WTC11 (cell line): ENCODE data around the gene SGMS1. TPM values are rescaled to one million over a fixed set of nuclear protein-coding genes. Genes with fewer than 3 reads are reported as not detected.

Source experiments
- ATAC-seq: fragments of 200-7000 bp; cut with Tn5 transposase; 2 replicates; pipeline ENCODE4 v1.10.0; 2021; ENCODE audit warnings: mild to moderate bottlenecking, moderate library complexity
- CTCF ChIA-PET: fragments of 300-600 bp; sonication (Branson Sonifier 250); formaldehyde crosslinking; loops from one replicate; lab custom pipeline; 2021; ENCODE audit warnings: antibody characterized with exemption; lab: Charles Lee
- POLR2A ChIA-PET: fragments of 350-600 bp; sonication (Branson Sonifier 250); formaldehyde crosslinking; loops from one replicate; lab custom pipeline; 2021; ENCODE audit warnings: antibody characterized with exemption; lab: Charles Lee
- DNase-seq: peaks from one replicate; pipeline ENCODE4 v3.0.0; 2021; ENCODE audit warnings: low spot score
- H3K27ac Mint-ChIP-seq: 2 replicates; pipeline ENCODE4 v1.8.0; 2021; ENCODE audit warnings: mixed read lengths
- H3K27me3 Mint-ChIP-seq: 2 replicates; pipeline ENCODE4 v1.8.0; 2021; ENCODE audit warnings: low read depth, mild to moderate bottlenecking, moderate library complexity, mixed read lengths
- H3K36me3 Mint-ChIP-seq: 2 replicates; pipeline ENCODE4 v1.8.0; 2021; ENCODE audit warnings: mixed read lengths
- H3K4me1 Mint-ChIP-seq: 2 replicates; pipeline ENCODE4 v1.8.0; 2022; ENCODE audit warnings: mixed read lengths
- H3K4me3 Mint-ChIP-seq: 2 replicates; pipeline ENCODE4 v1.8.0; 2021; ENCODE audit warnings: mild to moderate bottlenecking, moderate library complexity, mixed read lengths
- H3K9me3 Mint-ChIP-seq: 2 replicates; pipeline ENCODE4 v1.8.0; 2021; ENCODE audit warnings: mixed read lengths
- AR ChIP-seq: fragments of 250-450 bp; sonication (Bioruptor Pico); IDR thresholded peaks from 2 replicates; pipeline ENCODE4 v1.9.0; 2021; ENCODE audit warnings: mild to moderate bottlenecking
- FOXJ3 ChIP-seq: sonication (generic); formaldehyde crosslinking; IDR thresholded peaks from 2 replicates; pipeline ENCODE4 v1.9.0; 2021; ENCODE audit warnings: missing genetic modification reagents, mild to moderate bottlenecking, borderline replicate concordance
- HMGXB4 ChIP-seq: sonication (generic); formaldehyde crosslinking; IDR thresholded peaks from 2 replicates; pipeline ENCODE4 v1.8.1; 2023; ENCODE audit warnings: mild to moderate bottlenecking, moderate library complexity, missing genetic modification reagents
- IRF2 ChIP-seq: sonication (generic); formaldehyde crosslinking; IDR thresholded peaks from 2 replicates; pipeline ENCODE4 v1.8.0; 2022; ENCODE audit warnings: low read depth, missing genetic modification reagents, borderline replicate concordance
- NFE2L1 ChIP-seq: sonication (generic); formaldehyde crosslinking; IDR thresholded peaks from 2 replicates; pipeline ENCODE4 v1.8.1; 2023; ENCODE audit warnings: missing genetic modification reagents
- NR1H2 ChIP-seq: sonication (generic); formaldehyde crosslinking; IDR thresholded peaks from 2 replicates; pipeline ENCODE4 v1.9.0; 2021; ENCODE audit warnings: mild to moderate bottlenecking, moderate library complexity, missing genetic modification reagents
- NR2C2 ChIP-seq: sonication (generic); formaldehyde crosslinking; IDR thresholded peaks from 2 replicates; pipeline ENCODE4 v1.8.0; 2022; ENCODE audit warnings: mild to moderate bottlenecking, missing genetic modification reagents
- PRRX2 ChIP-seq: fragments of 250-450 bp; sonication (Bioruptor Pico); IDR thresholded peaks from 2 replicates; pipeline ENCODE4 v1.8.0; 2021; ENCODE audit warnings: mild to moderate bottlenecking
- RELA ChIP-seq: sonication (generic); formaldehyde crosslinking; IDR thresholded peaks from 2 replicates; pipeline ENCODE4 v1.8.1; 2022; ENCODE audit warnings: missing genetic modification reagents, mild to moderate bottlenecking, borderline replicate concordance
- TEAD4 ChIP-seq: sonication (generic); formaldehyde crosslinking; IDR thresholded peaks from 2 replicates; pipeline ENCODE4 v1.8.0; 2022; ENCODE audit warnings: mild to moderate bottlenecking, missing genetic modification reagents
- ZMAT4 ChIP-seq: fragments of 250-450 bp; sonication (Bioruptor Pico); IDR thresholded peaks from 2 replicates; pipeline ENCODE4 v1.9.0; 2021; ENCODE audit warnings: mild to moderate bottlenecking
- ZNF138 ChIP-seq: sonication (generic); formaldehyde crosslinking; conservative IDR thresholded peaks from 2 replicates; pipeline ENCODE4 v1.8.1; 2022; ENCODE audit warnings: mild to moderate bottlenecking, moderate library complexity, missing genetic modification reagents
- ZNF396 ChIP-seq: fragments of 250-450 bp; sonication (Bioruptor Pico); IDR thresholded peaks from 2 replicates; pipeline ENCODE4 v1.8.0; 2021; ENCODE audit warnings: mild to moderate bottlenecking, moderate library complexity, borderline replicate concordance
- total RNA-seq: library from RNA; stranded (reverse); gene quantifications from 3 replicates; pipeline ENCODE4 v1.2.3, GENCODE V29; 2021
- TF ChIP-seq, protein P1 (sequence below): sonication (generic); formaldehyde crosslinking; IDR thresholded peaks from 2 replicates; pipeline ENCODE4 v1.8.0; 2023; ENCODE audit warnings: missing genetic modification reagents, mild to moderate bottlenecking, borderline replicate concordance
- TF ChIP-seq, protein P2 (sequence below): sonication (generic); formaldehyde crosslinking; IDR thresholded peaks from 2 replicates; pipeline ENCODE4 v1.8.0; 2022; ENCODE audit warnings: mild to moderate bottlenecking, missing genetic modification reagents
- TF ChIP-seq, protein P3 (sequence below): fragments of 250-450 bp; sonication (Bioruptor Pico); IDR thresholded peaks from 2 replicates; pipeline ENCODE4 v2.1.2; 2022; ENCODE audit warnings: mild to moderate bottlenecking, moderate library complexity

The SGMS1 gene
- total RNA-seq, 1 experiment from 2014 or later: 13.2 TPM

DNA sequence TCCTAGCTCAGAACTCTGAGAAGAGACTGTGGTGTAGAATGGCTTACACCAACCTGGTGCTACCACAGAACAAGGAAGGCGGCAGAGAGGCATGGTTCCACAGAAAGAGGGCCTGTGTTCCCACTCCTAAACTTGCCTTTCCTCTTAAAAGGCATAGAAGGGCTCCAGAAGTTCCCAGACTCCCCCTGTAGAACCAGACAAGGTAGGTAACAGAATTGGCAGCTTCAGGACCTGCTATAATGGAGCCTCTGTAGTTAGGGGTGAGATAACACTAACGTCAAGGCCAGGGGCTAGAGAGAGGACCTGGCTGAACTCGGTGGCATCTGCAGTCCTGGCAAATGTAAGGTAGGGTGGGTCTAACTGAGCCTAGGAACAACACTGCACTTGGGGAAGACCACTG, 26.7 kb upstream of the SGMS1 start:
- Mint-ChIP-seq H3K4me1 (peaks cover 11% of the 10 kb centered on the region), H3K27ac (no peak overlapping the region), H3K4me3 (no peak overlapping the region), H3K36me3 (no peaks in the 10 kb centered on the region), H3K27me3 (no peaks in the 10 kb centered on the region), H3K9me3 (no peaks in the 10 kb centered on the region)
- DNase-seq (no peak), ATAC-seq (no peak)
- TF ChIP-seq ZMAT4 (CRISPR knock-in tag) (no peak), RELA (CRISPR knock-in tag) (no peak), ZNF396 (CRISPR knock-in tag) (no peak), NFE2L1 (CRISPR knock-in tag) (no peak), PRRX2 (CRISPR knock-in tag) (no peak), AR (CRISPR knock-in tag) (no peak)
- POLR2A ChIA-PET: no interaction called here
- CTCF ChIA-PET: no interaction called here

DNA sequence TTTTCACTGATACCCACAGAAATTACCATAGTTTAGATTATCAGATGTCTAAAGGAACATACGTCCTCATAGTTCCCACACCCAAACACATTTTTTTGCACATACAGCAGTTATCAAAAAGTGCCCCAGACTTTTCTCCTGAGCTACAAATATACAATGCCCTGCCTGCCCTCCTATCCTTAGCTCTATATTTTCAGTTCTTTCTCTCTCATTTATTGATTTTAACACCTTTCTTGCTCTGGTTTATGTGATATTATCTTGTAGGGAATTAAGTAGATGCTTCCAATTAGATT, 25.1 kb upstream of the SGMS1 start:
- no peak for DNase-seq
- CTCF ChIA-PET: no interaction called here
- no peak overlapping the region for H3K27ac Mint-ChIP-seq
- H3K4me1 Mint-ChIP-seq: peaks cover 9% of the 10 kb centered on the region
- no peaks in the 10 kb centered on the region for H3K36me3 Mint-ChIP-seq
- no peaks in the 10 kb centered on the region for H3K9me3 Mint-ChIP-seq
- ATAC-seq: no peak
- POLR2A ChIA-PET: no interaction called here
- no peaks in the 10 kb centered on the region for H3K27me3 Mint-ChIP-seq
- TF ChIP-seq NR1H2 (CRISPR knock-in tag): no peak
- TF ChIP-seq ZNF138 (CRISPR knock-in tag): no peak
- no peak overlapping the region for H3K4me3 Mint-ChIP-seq

DNA sequence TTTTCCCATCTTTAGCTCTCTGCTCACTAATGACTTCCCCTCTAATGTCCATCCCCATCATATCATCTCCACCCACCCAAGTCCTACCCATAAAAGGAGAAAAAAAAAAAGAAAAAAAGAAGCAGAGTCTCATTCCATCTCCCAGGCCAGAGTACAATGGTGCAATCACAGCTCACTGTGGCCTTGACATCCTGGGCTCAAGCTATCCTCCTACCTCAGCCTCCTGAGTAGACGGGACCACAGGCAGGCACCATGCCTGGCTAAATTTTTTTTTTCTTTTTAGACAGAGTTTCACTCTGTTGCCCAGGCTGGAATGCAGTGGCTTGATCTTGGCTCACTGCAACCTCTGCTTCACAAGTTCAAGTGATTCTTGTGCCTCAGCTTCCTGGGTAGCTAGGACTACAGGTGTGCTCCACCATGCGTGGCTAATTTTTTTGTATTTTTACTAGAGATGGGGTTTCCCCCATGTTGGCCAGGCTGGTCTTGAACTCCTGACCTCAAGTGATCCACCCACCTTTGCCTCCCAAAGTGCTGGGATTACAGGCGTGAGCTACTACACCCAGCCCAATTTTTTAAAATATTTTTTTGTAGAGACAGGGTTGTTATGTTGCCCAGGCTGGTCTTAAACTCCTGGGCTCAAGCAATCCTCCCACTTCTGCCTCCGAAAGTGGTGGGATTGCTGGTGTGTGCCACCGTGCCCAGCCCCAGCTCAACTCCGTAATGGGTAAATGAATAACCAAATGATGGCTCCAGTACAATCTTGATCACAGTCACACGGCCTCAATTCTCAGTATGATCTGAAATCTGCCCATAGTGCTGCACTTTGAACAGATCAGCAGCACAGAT, 24.6 kb upstream of the SGMS1 start:
- no peak overlapping the region for H3K4me3 Mint-ChIP-seq
- no peaks in the 10 kb centered on the region for H3K27me3 Mint-ChIP-seq
- POLR2A ChIA-PET: no interaction called here
- no peaks in the 10 kb centered on the region for H3K9me3 Mint-ChIP-seq
- no peaks in the 10 kb centered on the region for H3K36me3 Mint-ChIP-seq
- DNase-seq (no peak), ATAC-seq (no peak)
- CTCF ChIA-PET: no interaction called here
- H3K4me1 Mint-ChIP-seq: peaks cover 5% of the 10 kb centered on the region; the same call in 1 of the 2 replicates
- no peak overlapping the region for H3K27ac Mint-ChIP-seq
- no peak for TF ChIP-seq PRRX2 (CRISPR knock-in tag)
- TF ChIP-seq, protein P1, sequence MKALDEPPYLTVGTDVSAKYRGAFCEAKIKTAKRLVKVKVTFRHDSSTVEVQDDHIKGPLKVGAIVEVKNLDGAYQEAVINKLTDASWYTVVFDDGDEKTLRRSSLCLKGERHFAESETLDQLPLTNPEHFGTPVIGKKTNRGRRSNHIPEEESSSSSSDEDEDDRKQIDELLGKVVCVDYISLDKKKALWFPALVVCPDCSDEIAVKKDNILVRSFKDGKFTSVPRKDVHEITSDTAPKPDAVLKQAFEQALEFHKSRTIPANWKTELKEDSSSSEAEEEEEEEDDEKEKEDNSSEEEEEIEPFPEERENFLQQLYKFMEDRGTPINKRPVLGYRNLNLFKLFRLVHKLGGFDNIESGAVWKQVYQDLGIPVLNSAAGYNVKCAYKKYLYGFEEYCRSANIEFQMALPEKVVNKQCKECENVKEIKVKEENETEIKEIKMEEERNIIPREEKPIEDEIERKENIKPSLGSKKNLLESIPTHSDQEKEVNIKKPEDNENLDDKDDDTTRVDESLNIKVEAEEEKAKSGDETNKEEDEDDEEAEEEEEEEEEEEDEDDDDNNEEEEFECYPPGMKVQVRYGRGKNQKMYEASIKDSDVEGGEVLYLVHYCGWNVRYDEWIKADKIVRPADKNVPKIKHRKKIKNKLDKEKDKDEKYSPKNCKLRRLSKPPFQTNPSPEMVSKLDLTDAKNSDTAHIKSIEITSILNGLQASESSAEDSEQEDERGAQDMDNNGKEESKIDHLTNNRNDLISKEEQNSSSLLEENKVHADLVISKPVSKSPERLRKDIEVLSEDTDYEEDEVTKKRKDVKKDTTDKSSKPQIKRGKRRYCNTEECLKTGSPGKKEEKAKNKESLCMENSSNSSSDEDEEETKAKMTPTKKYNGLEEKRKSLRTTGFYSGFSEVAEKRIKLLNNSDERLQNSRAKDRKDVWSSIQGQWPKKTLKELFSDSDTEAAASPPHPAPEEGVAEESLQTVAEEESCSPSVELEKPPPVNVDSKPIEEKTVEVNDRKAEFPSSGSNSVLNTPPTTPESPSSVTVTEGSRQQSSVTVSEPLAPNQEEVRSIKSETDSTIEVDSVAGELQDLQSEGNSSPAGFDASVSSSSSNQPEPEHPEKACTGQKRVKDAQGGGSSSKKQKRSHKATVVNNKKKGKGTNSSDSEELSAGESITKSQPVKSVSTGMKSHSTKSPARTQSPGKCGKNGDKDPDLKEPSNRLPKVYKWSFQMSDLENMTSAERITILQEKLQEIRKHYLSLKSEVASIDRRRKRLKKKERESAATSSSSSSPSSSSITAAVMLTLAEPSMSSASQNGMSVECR (CRISPR knock-in tag): no peak
- TF ChIP-seq, protein P2, sequence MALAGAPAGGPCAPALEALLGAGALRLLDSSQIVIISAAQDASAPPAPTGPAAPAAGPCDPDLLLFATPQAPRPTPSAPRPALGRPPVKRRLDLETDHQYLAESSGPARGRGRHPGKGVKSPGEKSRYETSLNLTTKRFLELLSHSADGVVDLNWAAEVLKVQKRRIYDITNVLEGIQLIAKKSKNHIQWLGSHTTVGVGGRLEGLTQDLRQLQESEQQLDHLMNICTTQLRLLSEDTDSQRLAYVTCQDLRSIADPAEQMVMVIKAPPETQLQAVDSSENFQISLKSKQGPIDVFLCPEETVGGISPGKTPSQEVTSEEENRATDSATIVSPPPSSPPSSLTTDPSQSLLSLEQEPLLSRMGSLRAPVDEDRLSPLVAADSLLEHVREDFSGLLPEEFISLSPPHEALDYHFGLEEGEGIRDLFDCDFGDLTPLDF (CRISPR knock-in tag): no peak
- no peak for TF ChIP-seq TEAD4 (CRISPR knock-in tag)
- TF ChIP-seq, protein P3, sequence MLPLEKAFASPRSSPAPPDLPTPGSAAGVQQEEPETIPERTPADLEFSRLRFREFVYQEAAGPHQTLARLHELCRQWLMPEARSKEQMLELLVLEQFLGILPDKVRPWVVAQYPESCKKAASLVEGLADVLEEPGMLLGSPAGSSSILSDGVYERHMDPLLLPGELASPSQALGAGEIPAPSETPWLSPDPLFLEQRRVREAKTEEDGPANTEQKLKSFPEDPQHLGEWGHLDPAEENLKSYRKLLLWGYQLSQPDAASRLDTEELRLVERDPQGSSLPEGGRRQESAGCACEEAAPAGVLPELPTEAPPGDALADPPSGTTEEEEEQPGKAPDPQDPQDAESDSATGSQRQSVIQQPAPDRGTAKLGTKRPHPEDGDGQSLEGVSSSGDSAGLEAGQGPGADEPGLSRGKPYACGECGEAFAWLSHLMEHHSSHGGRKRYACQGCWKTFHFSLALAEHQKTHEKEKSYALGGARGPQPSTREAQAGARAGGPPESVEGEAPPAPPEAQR (CRISPR knock-in tag): no peak
- no peak for TF ChIP-seq IRF2
- no peak for TF ChIP-seq HMGXB4 (CRISPR knock-in tag)
- no peak for TF ChIP-seq ZNF138 (CRISPR knock-in tag)
- no peak for TF ChIP-seq FOXJ3 (CRISPR knock-in tag)
- TF ChIP-seq NR2C2: no peak
